ENCODE results near the gene GCC1. TPM values are rescaled to one million over a fixed set of nuclear protein-coding genes. Genes with fewer than 3 reads are reported as not detected.
"Not testable (repeated sequence)": the region's sequence is repeated elsewhere in the genome, so short reads cannot be mapped to it uniquely, and the experiment has no call there.

Gene GCC1
- total and polyA plus RNA-seq, 8 donors, result 11.1 to 16.9 (median 13.1) TPM

- intact Hi-C loops (cut with DNase I), result no loop called here
- TF ChIP-seq CTCF (IDR thresholded peaks at IDR 0.05), result no peak
- DNase-seq (no peak), ATAC-seq (no peak)
- Histone ChIP-seq H3K4me1 (peaks cover 9 to 35% of the 10 kb centered on the region in 2 donors), H3K36me3 (peaks cover 0 to 48% of the 10 kb centered on the region in 2 donors), H3K27me3 (no peaks in the 10 kb centered on the region), H3K4me3 (no peak overlapping the region), H3K9me3 (no peaks in the 10 kb centered on the region), H3K27ac (no peak overlapping the region)
Observed at GRCh38 chr7:127578711-127579275, 6.6 kb downstream of the GCC1 start.

- DNase-seq (no peak), ATAC-seq (no peak)
- Histone ChIP-seq H3K36me3 (peaks cover 0 to 48% of the 10 kb centered on the region in 2 donors), H3K4me3 (no peak overlapping the region), H3K9me3 (no peaks in the 10 kb centered on the region), H3K27me3 (no peaks in the 10 kb centered on the region), H3K4me1 (peaks cover 4 to 29% of the 10 kb centered on the region in 2 donors), H3K27ac (no peak overlapping the region)
- intact Hi-C loops (cut with DNase I), result no loop called here
- TF ChIP-seq CTCF (IDR thresholded peaks at IDR 0.05), result no peak
Observed at GRCh38 chr7:127578036-127578684, 7.2 kb downstream of the GCC1 start.

DNA sequence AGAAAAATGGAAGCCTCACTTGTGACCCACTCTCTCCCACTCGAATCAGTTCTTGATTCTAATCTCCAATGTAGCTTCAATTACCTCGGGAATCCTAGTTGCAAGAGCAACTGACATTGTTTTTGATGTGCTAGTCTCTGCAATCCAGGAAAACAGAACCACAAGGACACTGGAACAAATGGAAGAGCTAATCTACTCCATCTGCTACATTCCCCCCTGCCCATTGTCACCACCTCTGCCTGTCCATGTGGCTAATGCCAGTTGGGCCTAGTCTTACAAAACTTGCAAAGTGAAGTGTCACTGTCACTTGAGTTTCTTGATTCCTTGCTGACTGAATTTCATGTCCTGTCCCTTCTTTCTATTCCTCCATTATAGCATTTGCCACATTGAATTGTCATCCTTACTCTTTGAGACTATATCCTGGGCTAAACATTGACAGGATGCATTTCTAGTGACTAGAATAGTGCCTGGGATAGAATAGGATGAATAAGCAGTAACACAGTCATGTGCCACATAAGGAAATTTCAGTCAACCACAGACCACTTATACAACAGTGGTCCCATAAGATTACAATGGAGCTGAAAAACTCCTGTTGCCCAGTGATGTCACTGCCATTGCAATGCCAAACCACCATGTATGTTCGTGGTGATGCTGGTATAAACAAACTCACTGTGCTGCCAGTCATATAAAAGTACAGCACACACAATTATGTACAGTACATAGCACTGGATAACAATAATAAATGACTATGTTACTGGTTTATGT, 13.5 kb downstream of the GCC1 start:
- intact Hi-C loops (cut with DNase I), result no loop called here
- Histone ChIP-seq H3K4me1 (no peaks in the 10 kb centered on the region), H3K27me3 (no peaks in the 10 kb centered on the region), H3K4me3 (no peak overlapping the region), H3K9me3 (no peaks in the 10 kb centered on the region), H3K36me3 (no peaks in the 10 kb centered on the region), H3K27ac (no peak overlapping the region)
- ATAC-seq, result no peak
- TF ChIP-seq CTCF (IDR thresholded peaks at IDR 0.05), result no peak
- no peak for DNase-seq

DNA sequence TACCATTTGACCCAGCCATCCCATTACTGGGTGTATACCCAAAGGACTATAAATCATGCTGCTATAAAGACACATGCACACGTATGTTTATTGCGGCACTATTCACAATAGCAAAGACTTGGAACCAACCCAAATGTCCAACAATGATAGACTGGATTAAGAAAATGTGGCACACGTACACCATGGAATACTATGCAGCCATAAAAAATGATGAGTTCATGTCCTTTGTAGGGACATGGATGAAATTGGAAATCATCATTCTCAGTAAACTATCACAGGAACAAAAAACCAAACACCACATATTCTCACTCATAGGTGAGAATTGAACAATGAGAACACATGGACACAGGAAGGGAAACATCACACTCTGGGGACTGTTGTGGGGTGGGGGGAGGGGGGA, 17.4 kb downstream of the GCC1 start:
- DNase-seq; H3K27me3 ChIP-seq; H3K4me1 ChIP-seq; H3K4me3 ChIP-seq; H3K9me3 ChIP-seq; intact Hi-C loops (cut with DNase I); ATAC-seq; H3K27ac ChIP-seq; H3K36me3 ChIP-seq: not testable (repeated sequence)

DNA sequence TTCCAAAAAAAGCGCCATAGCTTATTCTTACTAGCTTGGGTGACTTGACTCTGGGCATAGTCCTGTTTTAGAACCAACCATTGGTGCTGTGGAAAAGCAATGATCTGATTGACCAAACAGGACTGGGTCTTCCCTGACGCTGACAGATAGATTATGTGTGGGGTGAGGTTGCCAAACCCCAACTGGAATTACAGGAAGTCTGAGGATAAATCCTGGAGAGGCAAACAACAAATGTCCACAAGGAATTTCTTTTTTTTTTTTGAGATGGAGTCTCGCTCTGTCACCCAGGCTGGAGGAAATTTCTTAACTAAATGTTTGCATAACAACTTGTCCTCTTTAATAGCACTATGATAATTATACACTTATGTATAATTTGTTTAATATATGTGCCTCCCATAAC, 19.2 kb downstream of the GCC1 start:
- no peaks in the 10 kb centered on the region for H3K36me3 ChIP-seq
- H3K9me3 ChIP-seq, result peaks cover 0 to 1% of the 10 kb centered on the region in 2 donors
- no peak overlapping the region for H3K27ac ChIP-seq
- intact Hi-C loops (cut with DNase I), result no loop called here
- no peak overlapping the region for H3K4me3 ChIP-seq
- DNase-seq (no peak), ATAC-seq (no peak)
- H3K4me1 ChIP-seq, result no peaks in the 10 kb centered on the region
- TF ChIP-seq CTCF (IDR thresholded peaks at IDR 0.05), result no peak
- H3K27me3 ChIP-seq, result no peaks in the 10 kb centered on the region
